GM12878 (cell line): ENCODE results near the gene TBX15. TPM values are rescaled to one million over a fixed set of nuclear protein-coding genes. Genes with fewer than 3 reads are reported as not detected.

Experiments
- ATAC-seq: fragments of 200-7000 bp; cut with Tn5 transposase; 3 replicates; pipeline ENCODE4 v1.9.1; 2020; ENCODE audit warnings: mild to moderate bottlenecking, moderate library complexity
- BruUV-seq: library from RNA; stranded (reverse); fragments of 400-500 nt; replicated peaks from 2 replicates; lab custom pipeline; 2021; lab: Mats Ljungman, UMichigan
- CTCF ChIA-PET: fragments of 300-600 bp; sonication (Branson Sonifier 250); formaldehyde crosslinking; extraction: SDS; loops from one replicate; lab custom pipeline; 2021; ENCODE audit warnings: inconsistent platforms; lab: Yijun Ruan, JAX
- POLR2A ChIA-PET: fragments of 350-600 bp; formaldehyde crosslinking; extraction: SDS; loops from one replicate; lab custom pipeline; 2021; ENCODE audit warnings: inconsistent platforms; lab: Charles Lee
- RAD21 ChIA-PET: fragments of 300-600 bp; sonication (Branson Sonifier 250); formaldehyde crosslinking; loops from one replicate; lab custom pipeline; 2023; ENCODE audit warnings: antibody characterized with exemption; ENCODE audit not compliant: unreplicated experiment; lab: Charles Lee
- SMC1A ChIA-PET: fragments of 300-600 bp; sonication (Branson Sonifier 250); formaldehyde crosslinking; loops from one replicate; lab custom pipeline; 2023; ENCODE audit not compliant: unreplicated experiment, uncharacterized antibody; lab: Charles Lee
- DNase-seq: peaks from one replicate; pipeline ENCODE4 v3.0.0-alpha.2; 2011; ENCODE audit warnings: low read depth, low spot score
- FAIRE-seq: peaks from 3 replicates; lab custom pipeline; 2011; peaks lifted over from hg19 to GRCh38; lab: Jason Lieb, UNC
- H2AFZ ChIP-seq: 2 replicates; pipeline ENCODE4 v1.6.0; 2011; ENCODE audit warnings: low read depth, low read length, control low read depth; ENCODE audit not compliant: control insufficient read depth
- H3K27ac ChIP-seq: 2 replicates; pipeline ENCODE4 v1.5.1; 2011; ENCODE audit warnings: control low read depth; ENCODE audit not compliant: control insufficient read depth, insufficient read depth
- H3K27me3 ChIP-seq, 2 experiments: replicated peaks in 1 of 2; 2 replicates each; pipeline versions ENCODE4 v1.6.0 to v1.6.1; 2011; ENCODE audit warnings: low read length in 1 of 2; ENCODE audit not compliant: control insufficient read depth in 2 of 2, insufficient read depth in 2 of 2
- H3K36me3 ChIP-seq, 2 experiments: 2 replicates each; pipeline ENCODE4 v1.5.1; 2011; ENCODE audit warnings: low read length in 1 of 2; ENCODE audit not compliant: control insufficient read depth in 2 of 2, insufficient read depth in 2 of 2
- H3K4me1 ChIP-seq: 2 replicates; pipeline ENCODE4 v1.6.1; 2011; ENCODE audit warnings: mild to moderate bottlenecking, low read length, moderate library complexity, mixed read lengths; ENCODE audit not compliant: control insufficient read depth, insufficient read depth
- H3K4me2 ChIP-seq: 2 replicates; pipeline ENCODE4 v1.6.0; 2011; ENCODE audit warnings: control low read depth; ENCODE audit not compliant: control insufficient read depth, insufficient read depth
- H3K4me3 ChIP-seq: fragments of 200-600 bp; sonication (generic); 2 replicates; pipeline ENCODE4 v1.5.1; 2016
- H3K79me2 ChIP-seq: 2 replicates; pipeline ENCODE4 v1.6.0; 2011; ENCODE audit warnings: low read length; ENCODE audit not compliant: control insufficient read depth, insufficient read depth
- H3K9ac ChIP-seq: 2 replicates; pipeline ENCODE4 v1.8.0; 2011; ENCODE audit warnings: low read length, control low read depth, mixed read lengths; ENCODE audit not compliant: control insufficient read depth, insufficient read depth
- H3K9me3 ChIP-seq: replicated peaks from 3 replicates; pipeline ENCODE4 v1.5.1; 2011; ENCODE audit warnings: mild to moderate bottlenecking, low read length; ENCODE audit not compliant: control insufficient read depth, insufficient read depth
- H4K20me1 ChIP-seq: 2 replicates; pipeline ENCODE4 v1.6.0; 2011; ENCODE audit not compliant: control insufficient read depth, insufficient read depth
- BCL11A ChIP-seq: IDR thresholded peaks from 2 replicates; pipeline ENCODE4 v1.6.1; 2011; ENCODE audit warnings: low read depth, low read length
- CREM ChIP-seq: IDR thresholded peaks from 2 replicates; pipeline ENCODE4 v1.6.1; 2014; ENCODE audit warnings: antibody characterized with exemption, low read depth
- EGR1 ChIP-seq, 2 experiments: IDR thresholded peaks; 1 replicate in 1 of 2; 2 replicates in 1 of 2; pipeline ENCODE4 v1.6.1; 2011 to 2012; ENCODE audit warnings: low read depth in 2 of 2, low read length in 2 of 2, borderline replicate concordance in 1 of 2, mild to moderate bottlenecking in 1 of 2, moderate library complexity in 1 of 2
- ELK1 ChIP-seq: IDR thresholded peaks from 2 replicates; pipeline ENCODE4 v1.6.1; 2012; ENCODE audit warnings: low read depth, low read length, improper control_type of control experiment
- FOXK2 ChIP-seq: fragments of 450-650 bp; IDR thresholded peaks from 2 replicates; pipeline ENCODE4 v1.6.1; 2017; ENCODE audit warnings: mild to moderate bottlenecking, moderate library complexity
- IRF4 ChIP-seq: IDR thresholded peaks from 2 replicates; pipeline ENCODE4 v1.6.1; 2011; ENCODE audit warnings: low read depth, low read length
- NFYB ChIP-seq: IDR thresholded peaks from 2 replicates; pipeline ENCODE4 v1.6.1; 2011; ENCODE audit warnings: low read depth, mild to moderate bottlenecking, low read length, improper control_type of control experiment, moderate library complexity; ENCODE audit not compliant: insufficient read depth
- PML ChIP-seq: IDR thresholded peaks from 2 replicates; pipeline ENCODE4 v1.6.1; 2012; ENCODE audit warnings: low read length, inconsistent platforms
- PRDM15 ChIP-seq: fragments of 450-650 bp; formaldehyde crosslinking; IDR thresholded peaks from 2 replicates; pipeline ENCODE4 v1.4.0; 2020; ENCODE audit warnings: mild to moderate bottlenecking, moderate library complexity
- STAT3 ChIP-seq: IDR thresholded peaks from 2 replicates; pipeline ENCODE4 v1.6.1; 2011; ENCODE audit warnings: low read depth, low read length, improper control_type of control experiment
- TBL1XR1 ChIP-seq: IDR thresholded peaks from 2 replicates; pipeline ENCODE4 v1.6.1; 2012; ENCODE audit warnings: low read depth, low read length, improper control_type of control experiment
- ZBTB33 ChIP-seq: fragments of 450-650 bp; IDR thresholded peaks from 2 replicates; pipeline ENCODE4 v1.6.1; 2017; ENCODE audit warnings: mild to moderate bottlenecking
- ZNF274 ChIP-seq: IDR thresholded peaks from one replicate; pipeline ENCODE4 v1.8.0; 2011; ENCODE audit not compliant: insufficient read length, insufficient read depth
- in situ Hi-C: fragments of 300-500 bp; cut with MboI; formaldehyde crosslinking; loops from 9 replicates; pipeline ENCODE4 v1.14.3; 2018; ENCODE audit warnings: mixed read lengths
- intact Hi-C: fragments of 100-400 bp; cut with micrococcal nuclease; formaldehyde crosslinking; loops from one replicate; pipeline ENCODE4 v1.14.2; 2022; ENCODE audit not compliant: unreplicated experiment
- polyA plus RNA-seq, 11 experiments: library from polyadenylated mRNA; depleted of rRNA in 4 of 11; unstranded in 6 of 11; stranded (reverse) in 5 of 11; fragments of >200 nt; fragmentation: Nextera tagmentation in 4 of 11; fragmentation: Illumina TruSeq in 1 of 11; extraction: Ambion mirVana in 4 of 11; extraction: Trizol in 1 of 11; gene quantifications; 1 replicate in 1 of 11; 2 replicates in 10 of 11; pipeline versions ENCODE4 v1.2.1 to v1.2.3, GENCODE V29; 2011 to 2016; ENCODE audit warnings: inconsistent platforms in 2 of 11, missing spikeins in 2 of 11, low read depth in 1 of 11
- total RNA-seq, 4 experiments: library from RNA; depleted of rRNA in 3 of 4; stranded (reverse); fragments of >200 nt in 3 of 4; fragmentation: Illumina TruSeq in 1 of 4; extraction: Trizol in 1 of 4; gene quantifications; 2 replicates each; pipeline versions ENCODE4 v1.2.1 to v1.2.3, GENCODE V29; 2013 to 2021
- TF ChIP-seq, protein P1 (sequence below): fragments of 450-650 bp; IDR thresholded peaks from 2 replicates; pipeline ENCODE4 v1.6.1; 2018; ENCODE audit warnings: mild to moderate bottlenecking, low read depth, moderate library complexity; ENCODE audit not compliant: partially characterized antibody
- TF ChIP-seq, protein P2 (sequence below): fragments of 150-350 bp; IDR thresholded peaks from 2 replicates; pipeline ENCODE4 v1.6.1; 2014; ENCODE audit warnings: mild to moderate bottlenecking, low read depth, low read length

TBX15 gene
- total and polyA plus RNA-seq, 10 of the 15 experiments (the other 5 are each of a cell fraction or from before 2014, with no cell fraction given) = 0.64 to 9.4 (median 0.99) TPM

DNA sequence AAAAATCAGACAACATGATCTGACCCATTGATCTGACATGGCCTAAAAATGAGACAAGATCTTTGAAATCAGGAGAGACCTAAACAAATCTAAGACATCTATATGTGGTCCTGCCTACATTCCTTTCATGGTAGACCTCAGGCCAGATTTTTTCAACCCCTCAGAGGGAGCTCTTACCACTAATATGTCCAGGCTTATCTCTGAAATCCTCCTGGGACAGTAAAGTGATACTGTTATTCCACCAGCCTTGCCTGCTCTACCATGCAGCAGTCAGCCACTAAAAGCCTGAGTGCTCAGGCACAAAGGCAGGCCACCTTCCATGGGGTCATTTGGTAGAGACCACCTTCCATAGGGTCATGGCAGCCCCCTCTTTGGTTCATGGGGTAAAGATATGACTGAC, 126.9 kb downstream of the TBX15 start:
- no TSS peak for BruUV-seq
- ATAC-seq (no peak), DNase-seq (no peak), FAIRE-seq (no peak)
- POLR2A ChIA-PET = no interaction called here
- Histone ChIP-seq H2AFZ (no peak overlapping the region), H4K20me1 (no peaks in the 10 kb centered on the region), H3K27ac (no peak overlapping the region), H3K9me3 (no peaks in the 10 kb centered on the region), H3K4me1 (no peaks in the 10 kb centered on the region), H3K27me3 (no peaks in the 10 kb centered on the region), H3K36me3 (no peaks in the 10 kb centered on the region), H3K4me3 (no peak overlapping the region), H3K9ac (no peak overlapping the region), H3K4me2 (no peak overlapping the region), H3K79me2 (no peaks in the 10 kb centered on the region)
- RAD21 ChIA-PET = no interaction called here
- in situ Hi-C loops = no loop called here
- CTCF ChIA-PET = no interaction called here
- SMC1A ChIA-PET = no interaction called here
- intact Hi-C loops = no loop called here
- TF ChIP-seq ZNF274 (no peak), ELK1 (no peak), CREM (no peak), ZBTB33 (no peak), IRF4 (no peak), NFYB (no peak), BCL11A (no peak), EGR1 (IDR thresholded peaks at IDR 0.05; ENCODE audit: borderline replicate concordance in 1 of 2, low read depth in 2 of 2, low read length in 2 of 2) (no peak), FOXK2 (no peak), PML (no peak), TBL1XR1 (no peak), PRDM15 (CRISPR knock-in tag) (no peak), STAT3 (no peak)
- TF ChIP-seq, protein P1, sequence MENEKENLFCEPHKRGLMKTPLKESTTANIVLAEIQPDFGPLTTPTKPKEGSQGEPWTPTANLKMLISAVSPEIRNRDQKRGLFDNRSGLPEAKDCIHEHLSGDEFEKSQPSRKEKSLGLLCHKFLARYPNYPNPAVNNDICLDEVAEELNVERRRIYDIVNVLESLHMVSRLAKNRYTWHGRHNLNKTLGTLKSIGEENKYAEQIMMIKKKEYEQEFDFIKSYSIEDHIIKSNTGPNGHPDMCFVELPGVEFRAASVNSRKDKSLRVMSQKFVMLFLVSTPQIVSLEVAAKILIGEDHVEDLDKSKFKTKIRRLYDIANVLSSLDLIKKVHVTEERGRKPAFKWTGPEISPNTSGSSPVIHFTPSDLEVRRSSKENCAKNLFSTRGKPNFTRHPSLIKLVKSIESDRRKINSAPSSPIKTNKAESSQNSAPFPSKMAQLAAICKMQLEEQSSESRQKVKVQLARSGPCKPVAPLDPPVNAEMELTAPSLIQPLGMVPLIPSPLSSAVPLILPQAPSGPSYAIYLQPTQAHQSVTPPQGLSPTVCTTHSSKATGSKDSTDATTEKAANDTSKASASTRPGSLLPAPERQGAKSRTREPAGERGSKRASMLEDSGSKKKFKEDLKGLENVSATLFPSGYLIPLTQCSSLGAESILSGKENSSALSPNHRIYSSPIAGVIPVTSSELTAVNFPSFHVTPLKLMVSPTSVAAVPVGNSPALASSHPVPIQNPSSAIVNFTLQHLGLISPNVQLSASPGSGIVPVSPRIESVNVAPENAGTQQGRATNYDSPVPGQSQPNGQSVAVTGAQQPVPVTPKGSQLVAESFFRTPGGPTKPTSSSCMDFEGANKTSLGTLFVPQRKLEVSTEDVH = no peak
- TF ChIP-seq, protein P2, sequence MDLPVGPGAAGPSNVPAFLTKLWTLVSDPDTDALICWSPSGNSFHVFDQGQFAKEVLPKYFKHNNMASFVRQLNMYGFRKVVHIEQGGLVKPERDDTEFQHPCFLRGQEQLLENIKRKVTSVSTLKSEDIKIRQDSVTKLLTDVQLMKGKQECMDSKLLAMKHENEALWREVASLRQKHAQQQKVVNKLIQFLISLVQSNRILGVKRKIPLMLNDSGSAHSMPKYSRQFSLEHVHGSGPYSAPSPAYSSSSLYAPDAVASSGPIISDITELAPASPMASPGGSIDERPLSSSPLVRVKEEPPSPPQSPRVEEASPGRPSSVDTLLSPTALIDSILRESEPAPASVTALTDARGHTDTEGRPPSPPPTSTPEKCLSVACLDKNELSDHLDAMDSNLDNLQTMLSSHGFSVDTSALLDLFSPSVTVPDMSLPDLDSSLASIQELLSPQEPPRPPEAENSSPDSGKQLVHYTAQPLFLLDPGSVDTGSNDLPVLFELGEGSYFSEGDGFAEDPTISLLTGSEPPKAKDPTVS = no peak
